ENCODE data around the gene AGTR1. TPM values are rescaled to one million over a fixed set of nuclear protein-coding genes. Genes with fewer than 3 reads are reported as not detected.

The AGTR1 gene
- 2.0 TPM for total RNA-seq

GRCh38 chr3:148697306-148698189, at the start of gene AGTR1:
AGTR1 (plus strand) TSS chr3:148697903; CDS start chr3:148741036, 43,133 bp downstream.
- no peak for DNase-seq

DNA sequence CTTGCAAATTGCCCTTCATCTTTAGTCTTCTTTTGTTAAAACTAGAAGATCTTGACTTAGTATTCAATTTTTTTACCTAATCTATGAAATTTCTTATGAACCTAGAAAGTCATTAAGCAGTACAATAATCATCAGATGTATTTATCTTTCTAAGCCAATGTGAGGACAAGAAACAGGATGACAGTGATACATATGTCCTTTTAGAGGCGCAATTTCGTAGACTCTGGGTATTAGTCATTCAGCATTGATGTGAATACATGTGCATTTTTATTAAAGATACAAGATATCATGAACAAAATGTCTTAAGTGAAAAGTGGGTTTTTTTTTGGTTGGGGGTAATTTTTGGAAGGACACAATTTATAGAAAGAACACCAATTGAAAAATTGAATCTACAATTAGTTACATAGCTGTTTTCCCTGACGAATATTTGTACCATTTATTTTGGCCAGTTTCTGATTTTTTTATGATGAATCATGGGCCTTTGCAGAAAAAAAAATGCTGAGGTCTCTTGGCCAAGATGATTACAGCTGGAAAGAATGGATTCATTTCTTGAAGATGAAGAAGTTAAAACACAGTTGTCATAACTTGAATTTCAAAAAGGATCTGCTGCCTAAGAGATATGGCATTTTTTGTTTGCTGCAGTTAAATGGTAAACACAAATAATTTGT, 48.9 kb upstream of the AGTR1 start:
- no peak for DNase-seq

DNA sequence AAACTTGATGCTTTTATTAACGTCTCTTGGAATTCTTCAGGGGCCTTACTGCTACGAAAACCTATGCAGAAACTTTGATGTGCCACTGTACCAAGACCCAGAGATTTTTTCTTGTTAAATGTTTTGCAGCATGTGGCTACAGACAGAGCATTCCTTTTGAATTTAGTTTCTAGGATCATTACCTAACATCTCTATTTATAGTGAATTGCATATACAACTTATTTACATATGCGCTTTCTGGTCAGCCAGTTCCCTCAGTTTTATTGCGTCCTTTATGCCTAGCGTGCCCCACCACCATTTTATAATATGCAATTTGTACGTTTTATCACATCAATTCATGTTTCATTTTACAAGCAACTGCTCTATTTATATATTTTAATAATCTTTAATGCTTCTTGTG, 46.2 kb upstream of the AGTR1 start:
- no peak for DNase-seq

DNA sequence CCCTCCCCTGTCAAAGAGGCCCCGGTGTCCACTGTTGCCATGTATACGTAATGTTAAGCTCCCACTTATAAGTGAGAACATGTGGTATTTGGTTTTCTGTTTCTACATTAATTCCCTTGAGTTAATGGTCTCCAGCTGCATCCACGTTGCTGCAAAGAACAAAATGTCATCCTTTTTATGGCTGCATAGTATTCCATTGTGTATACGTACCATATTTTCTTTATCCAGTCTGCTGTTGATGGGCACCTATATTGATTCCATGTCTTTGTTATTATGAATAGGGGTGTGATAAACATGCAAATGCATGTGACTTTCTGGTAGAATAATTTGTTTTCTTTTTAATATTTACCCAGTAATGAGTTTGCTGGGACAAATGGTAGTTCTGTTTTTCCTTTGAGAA, 43.3 kb upstream of the AGTR1 start:
- no peak for DNase-seq

- DNase-seq = no peak
These were observed 40.2 kb upstream of the AGTR1 start for GRCh38 chr3:148657470-148657869.

- DNase-seq = no peak
These were observed 38.2 kb upstream of the AGTR1 start for GRCh38 chr3:148659512-148659911.

DNA sequence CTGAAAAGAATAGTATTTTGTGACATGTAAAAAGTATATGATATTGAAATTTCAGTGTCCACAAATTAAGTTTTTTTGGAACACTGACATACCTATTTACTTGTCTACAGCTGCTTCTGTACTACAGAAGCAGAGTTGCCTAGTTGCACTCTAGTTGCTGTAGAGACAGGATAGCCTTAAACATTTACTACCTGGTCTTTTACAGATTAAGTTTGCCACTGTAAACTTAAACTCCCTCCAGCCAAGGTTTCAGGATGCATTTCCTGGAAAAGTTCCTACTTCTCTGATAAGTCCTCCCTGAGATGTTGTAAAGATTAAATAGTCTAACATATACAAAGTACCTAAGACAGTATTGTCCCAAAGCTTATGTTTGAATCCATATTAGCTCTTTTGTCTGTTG, 17.4 kb upstream of the AGTR1 start:
- no peak for DNase-seq

DNA sequence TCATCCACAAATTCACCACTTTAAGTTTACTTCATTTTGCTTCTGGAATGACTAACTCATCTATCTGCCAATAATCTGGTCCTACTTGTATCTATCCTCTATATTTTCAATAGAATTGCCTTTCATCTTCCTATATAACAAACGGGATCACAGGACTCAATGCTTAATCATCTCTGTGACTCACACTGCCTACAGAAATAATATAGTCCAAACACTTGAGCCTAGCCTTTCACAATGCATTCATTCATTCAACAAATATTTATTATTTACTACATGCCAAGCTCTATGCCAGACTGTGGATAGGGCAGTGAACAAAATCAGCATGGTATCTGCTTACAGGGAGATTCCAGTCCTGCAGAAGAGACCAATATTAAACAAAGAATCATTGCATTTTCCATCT, 16.6 kb upstream of the AGTR1 start:
- DNase-seq = no peak

- no peak for DNase-seq
These were observed 14.7 kb upstream of the AGTR1 start for GRCh38 chr3:148682997-148683396.

- DNase-seq = no peak
These were observed 3.6 kb upstream of the AGTR1 start for GRCh38 chr3:148694116-148694515.

- no peak for DNase-seq
These were observed 597 bp downstream of the AGTR1 start for GRCh38 chr3:148698190-148698810.

DNA sequence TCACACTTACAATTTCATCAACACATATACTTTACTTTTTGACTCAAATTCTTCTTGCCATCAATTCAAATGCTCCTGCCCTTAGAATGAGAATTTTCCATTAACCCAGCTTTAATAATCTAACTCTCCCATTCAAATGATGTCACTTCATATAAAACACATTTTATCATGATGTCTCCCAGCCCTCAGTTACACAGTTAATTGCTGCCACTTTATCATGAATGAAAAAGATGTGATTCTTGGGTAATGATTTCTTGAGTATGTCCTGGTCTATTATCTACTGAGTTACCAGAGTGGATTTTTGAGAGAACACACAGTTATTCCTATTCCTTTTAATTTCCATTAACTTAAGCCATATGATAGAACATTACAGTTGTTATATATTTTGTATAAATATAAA, 7.6 kb downstream of the AGTR1 start:
- no peak for DNase-seq

DNA sequence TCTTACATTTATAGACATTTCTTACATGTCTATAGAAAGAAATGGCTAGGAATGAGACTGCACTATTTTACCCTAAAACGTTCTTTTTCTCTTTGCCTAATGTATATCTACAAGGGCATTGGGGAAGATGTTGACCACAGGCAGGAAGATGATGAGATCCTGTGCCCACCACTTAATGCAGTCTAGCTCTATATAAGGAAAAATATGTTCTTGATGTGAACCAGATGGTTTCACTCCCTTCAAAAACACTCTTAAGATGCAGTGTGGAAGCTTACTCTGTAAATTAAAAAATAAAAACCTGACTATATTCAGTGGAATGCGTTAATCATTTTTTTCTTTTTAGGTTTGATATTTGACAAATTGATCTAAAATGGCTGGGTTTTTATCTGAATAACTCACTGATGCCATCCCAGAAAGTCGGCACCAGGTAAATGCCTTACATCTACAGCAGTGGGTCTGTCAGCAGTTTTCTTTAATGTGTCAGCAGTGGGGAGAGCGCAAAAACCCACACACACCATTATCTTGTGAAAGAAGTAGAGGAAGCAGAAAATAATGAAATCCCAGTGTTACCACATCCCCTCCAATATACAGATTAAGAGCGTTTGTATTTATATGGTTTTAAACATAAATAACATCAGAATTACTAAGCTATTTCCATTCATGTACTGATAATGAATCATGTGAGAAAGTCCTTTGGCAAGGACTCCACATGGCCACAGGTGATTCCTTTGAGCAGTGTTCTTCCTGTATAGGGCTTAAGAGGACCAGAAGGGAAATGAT, 10.1 kb downstream of the AGTR1 start:
- no peak for DNase-seq

- DNase-seq = no peak
These were observed 10.7 kb downstream of the AGTR1 start for GRCh38 chr3:148708409-148708808.

GRCh38 chr3:148709560-148710253, 12.0 kb downstream of the AGTR1 start:
- no peak for DNase-seq

DNA sequence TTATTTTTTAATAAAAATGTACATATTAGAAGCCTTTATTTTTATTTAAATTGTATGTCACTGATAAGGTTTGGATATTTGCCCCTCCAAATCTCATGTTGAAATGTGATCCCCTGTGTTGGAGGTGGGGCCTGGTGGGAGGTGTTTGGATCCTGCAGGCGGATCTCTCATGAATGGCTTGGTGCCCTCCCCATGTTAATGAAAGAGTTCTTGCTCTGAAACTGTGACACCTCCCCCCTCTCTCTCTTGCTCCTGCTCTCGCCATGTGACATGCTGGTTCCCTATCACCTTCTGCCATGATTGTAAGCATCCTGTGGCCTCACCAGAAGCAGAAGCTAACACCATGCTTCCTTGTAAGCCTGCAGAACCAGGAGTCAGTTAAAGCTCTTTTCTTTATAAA, 13.0 kb downstream of the AGTR1 start:
- DNase-seq = no peak

DNA sequence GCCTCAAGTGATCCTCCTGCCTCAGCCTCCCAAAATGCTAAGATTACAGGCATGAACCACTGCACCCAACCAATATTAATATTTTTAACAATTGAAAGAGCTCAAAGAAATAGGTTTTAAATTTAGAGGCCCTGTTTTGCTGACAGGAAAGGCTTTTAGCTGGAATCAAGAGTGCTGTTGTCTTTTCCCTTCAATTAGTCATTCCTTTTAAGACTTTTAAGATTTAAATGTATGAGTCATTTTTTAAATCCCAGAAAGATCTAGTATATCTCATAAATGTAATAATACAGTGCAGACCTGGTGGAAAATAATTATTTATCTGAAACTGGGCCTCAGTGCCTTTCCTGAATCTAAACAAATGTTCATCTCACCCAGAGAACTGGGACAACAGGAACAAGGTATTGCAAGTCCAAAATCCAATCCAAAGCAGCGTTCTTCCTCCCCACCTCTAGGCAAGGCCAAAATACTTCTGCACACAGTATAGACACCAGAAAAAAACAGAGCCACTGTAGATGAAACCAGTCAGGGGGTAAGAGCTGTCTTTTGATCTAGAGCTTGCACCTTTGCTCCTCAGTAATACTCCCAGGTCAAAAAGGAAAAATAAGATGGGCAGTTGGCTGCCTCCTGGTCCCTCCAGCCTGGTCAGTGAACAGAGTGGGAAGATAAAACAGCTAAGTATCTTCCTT, 14.4 kb downstream of the AGTR1 start:
- no peak for DNase-seq

- no peak for DNase-seq
These were observed 16.8 kb downstream of the AGTR1 start for GRCh38 chr3:148714521-148714920.

DNA sequence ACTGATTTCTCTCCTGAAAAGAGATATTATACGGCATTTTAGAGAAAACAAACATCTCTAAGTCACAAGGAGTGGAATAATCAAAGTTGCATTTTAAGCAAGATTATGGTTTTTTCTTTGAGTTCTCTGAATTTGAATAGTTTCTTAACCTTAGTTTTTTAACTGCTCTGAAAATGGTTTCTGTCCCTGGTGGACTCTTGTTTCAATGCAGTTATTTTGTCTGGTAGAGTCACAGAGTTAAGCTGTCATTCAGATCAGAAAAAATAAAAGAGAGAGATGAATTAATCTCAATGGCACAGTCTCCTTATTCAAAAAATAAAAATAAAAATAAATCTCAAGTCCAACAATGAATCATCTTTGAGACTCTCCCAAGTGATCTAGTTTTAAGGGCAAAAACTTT, 19.0 kb downstream of the AGTR1 start:
- DNase-seq = no peak

DNA sequence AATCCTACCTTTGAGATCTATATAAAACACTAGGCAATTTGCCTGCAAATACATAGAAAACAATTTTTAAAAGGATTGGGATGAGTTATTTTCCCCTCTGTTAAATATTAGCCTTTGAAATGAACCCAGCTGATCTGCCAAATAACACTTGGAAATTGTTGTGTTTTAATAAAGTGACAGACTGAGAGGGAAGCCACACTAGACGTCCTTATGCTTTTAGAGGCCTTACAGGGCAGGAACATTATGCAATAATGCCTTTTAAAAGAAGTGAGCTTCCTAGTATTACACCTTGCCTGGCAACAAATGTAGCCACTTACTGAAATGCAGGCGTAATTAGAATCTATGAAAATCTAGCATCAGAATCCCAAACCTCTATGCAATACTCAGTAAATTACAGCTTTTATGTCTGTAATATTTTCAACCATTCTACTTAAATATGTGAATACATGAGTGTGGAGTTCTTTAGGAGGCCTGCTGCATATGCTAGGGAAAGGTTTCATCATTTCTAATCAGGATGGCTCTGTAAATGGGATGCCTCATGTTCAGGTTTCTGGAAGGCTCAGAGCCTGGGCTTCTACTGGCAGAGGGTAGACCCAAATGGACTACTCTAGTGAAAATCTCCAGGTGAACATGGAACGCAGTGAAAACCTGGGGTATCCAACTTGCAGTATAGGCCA, 20.3 kb downstream of the AGTR1 start:
- DNase-seq = no peak
